Activated CD4-positive, alpha-beta T cell treated with anti-CD3 and anti-CD28 coated beads, Interleukin-2, amount 50 U/mL, for 48 hours (primary cell): ENCODE data around the gene DHCR7.

Experiments
- DNase-seq, 2 experiments: peaks; one replicate each; pipeline ENCODE4 v3.0.0-alpha.2; 2020

The DHCR7 gene

GRCh38 chr11:71448257-71449171 lies at the start of gene DHCR7:
TSS of gene DHCR7 (minus strand) at chr11:71448393. CDS start at chr11:71444952, 3,441 bp downstream.
- peak; percentile 94 for DNase-seq

- DNase-seq = no peak
Measured at GRCh38 chr11:71496421-71496820, 48.2 kb upstream of the DHCR7 start.

GRCh38 chr11:71495286-71496230 lies 47.4 kb upstream of the DHCR7 start:
- no peak for DNase-seq

GRCh38 chr11:71491940-71492339 lies 43.7 kb upstream of the DHCR7 start:
- no peak for DNase-seq

GRCh38 chr11:71491531-71491930 lies 43.3 kb upstream of the DHCR7 start:
- DNase-seq = no peak

GRCh38 chr11:71490731-71491390 lies 42.7 kb upstream of the DHCR7 start:
- no peak for DNase-seq

GRCh38 chr11:71490044-71490730 lies 42.0 kb upstream of the DHCR7 start:
- DNase-seq = no peak

GRCh38 chr11:71489311-71490043 lies 41.3 kb upstream of the DHCR7 start:
- DNase-seq = peak; percentile 79 to 84

- no peak for DNase-seq
Measured at GRCh38 chr11:71488681-71489270, 40.6 kb upstream of the DHCR7 start.

- DNase-seq = no peak
Measured at GRCh38 chr11:71486320-71486719, 38.1 kb upstream of the DHCR7 start.

GRCh38 chr11:71485466-71485865 lies 37.3 kb upstream of the DHCR7 start:
- DNase-seq = no peak

- no peak for DNase-seq
Measured at GRCh38 chr11:71485063-71485399, 36.8 kb upstream of the DHCR7 start.

- no peak for DNase-seq
Measured at GRCh38 chr11:71484248-71485062, 36.3 kb upstream of the DHCR7 start.

GRCh38 chr11:71483692-71484091 lies 35.5 kb upstream of the DHCR7 start:
- DNase-seq = no peak

- DNase-seq = no peak
Measured at GRCh38 chr11:71482746-71483364, 34.7 kb upstream of the DHCR7 start.

- DNase-seq = no peak
Measured at GRCh38 chr11:71482216-71482615, 34.0 kb upstream of the DHCR7 start.

- no peak for DNase-seq
Measured at GRCh38 chr11:71481101-71481960, 33.1 kb upstream of the DHCR7 start.

- DNase-seq = no peak
Measured at GRCh38 chr11:71478528-71478840, 30.3 kb upstream of the DHCR7 start.
